IPS DF 19.7 (cell line): ENCODE results near the gene L1CAM.

Source experiments
- DNase-seq: peaks from one replicate; pipeline ENCODE4 v3.0.0-alpha.2; 2013; ENCODE audit warnings: low read depth, low spot score

The L1CAM gene

DNA sequence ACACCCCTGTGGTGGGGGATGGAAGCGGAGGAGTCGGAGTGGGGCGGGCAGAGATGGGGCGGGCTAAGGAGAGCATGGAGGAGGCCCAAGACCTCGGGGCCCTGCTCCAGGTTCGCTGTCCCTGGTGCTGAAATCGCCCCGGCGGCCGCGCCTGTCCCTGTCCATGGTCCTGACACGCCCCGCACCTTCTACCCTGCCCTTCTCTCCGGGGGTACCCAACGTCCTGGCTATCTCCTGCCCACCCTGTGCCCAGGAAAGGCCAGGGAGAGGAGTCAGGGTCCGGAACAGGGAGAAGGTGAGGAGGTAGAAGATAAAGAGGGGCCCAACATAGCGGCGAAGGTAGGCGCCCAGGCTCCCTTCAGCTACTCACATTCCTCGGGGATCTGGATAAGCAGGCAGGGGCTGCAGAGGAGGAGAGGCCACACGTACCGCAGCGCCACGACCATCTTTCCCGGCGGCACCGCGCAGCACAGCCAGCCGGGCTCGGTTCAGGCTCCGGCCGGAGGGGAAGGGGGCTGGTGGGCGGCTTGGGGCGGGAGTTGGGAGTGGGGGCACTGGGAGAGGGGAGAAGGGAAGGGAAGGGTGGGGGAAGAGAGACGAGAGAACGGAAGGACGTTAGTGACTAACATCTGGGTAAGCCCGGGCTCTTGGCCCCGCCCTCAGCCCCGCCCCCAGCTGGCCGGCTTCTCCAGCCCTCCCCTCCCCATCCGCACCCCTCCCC, 10.4 kb downstream of the L1CAM start:
- no peak for DNase-seq

- no peak for DNase-seq
Measured at GRCh38 chrX:153874366-153875125, 11.4 kb downstream of the L1CAM start.

- DNase-seq = no peak
Measured at GRCh38 chrX:153874085-153874365, 11.9 kb downstream of the L1CAM start.

DNA sequence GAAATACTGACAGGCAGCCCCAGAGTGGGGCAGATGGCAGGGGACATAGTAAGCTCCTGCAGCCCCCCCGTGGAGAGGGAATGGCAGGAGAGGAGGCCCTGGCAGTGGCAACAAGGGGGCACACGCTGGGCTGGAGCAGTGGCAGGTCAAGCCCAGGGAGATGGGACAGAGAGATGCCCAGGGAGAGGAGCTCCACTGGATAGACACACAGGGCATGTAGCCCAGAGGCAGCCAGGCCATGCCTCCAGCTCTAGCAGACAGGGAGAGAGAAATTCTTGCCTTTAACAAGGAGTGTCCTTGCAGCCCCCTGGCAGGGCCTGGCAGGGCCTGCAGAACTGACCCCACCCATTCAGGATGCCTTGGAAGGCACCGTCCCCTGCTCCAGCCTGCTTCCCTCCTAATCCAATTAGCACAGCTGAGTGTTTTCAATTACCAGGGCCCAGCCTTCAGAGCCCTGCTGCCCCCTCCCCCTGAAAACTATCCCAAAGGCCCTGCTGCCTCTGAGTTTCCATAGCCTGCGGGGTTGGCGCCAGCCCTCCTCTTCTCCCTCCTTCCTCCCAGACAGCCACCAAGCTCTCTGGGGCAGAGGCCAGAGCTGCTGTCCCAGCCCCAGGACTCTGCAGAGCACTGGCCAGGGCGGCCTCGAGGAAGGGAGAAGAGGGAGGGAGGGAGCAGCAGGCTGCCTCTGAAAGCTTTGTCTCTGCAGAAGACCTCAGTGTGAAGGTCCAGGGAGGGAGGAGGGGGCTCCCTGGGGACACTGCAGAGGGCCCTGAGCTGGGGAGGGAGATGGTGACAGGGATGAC, 12.5 kb downstream of the L1CAM start:
- no peak for DNase-seq

GRCh38 chrX:153871946-153872878, 13.8 kb downstream of the L1CAM start:
- no peak for DNase-seq

DNA sequence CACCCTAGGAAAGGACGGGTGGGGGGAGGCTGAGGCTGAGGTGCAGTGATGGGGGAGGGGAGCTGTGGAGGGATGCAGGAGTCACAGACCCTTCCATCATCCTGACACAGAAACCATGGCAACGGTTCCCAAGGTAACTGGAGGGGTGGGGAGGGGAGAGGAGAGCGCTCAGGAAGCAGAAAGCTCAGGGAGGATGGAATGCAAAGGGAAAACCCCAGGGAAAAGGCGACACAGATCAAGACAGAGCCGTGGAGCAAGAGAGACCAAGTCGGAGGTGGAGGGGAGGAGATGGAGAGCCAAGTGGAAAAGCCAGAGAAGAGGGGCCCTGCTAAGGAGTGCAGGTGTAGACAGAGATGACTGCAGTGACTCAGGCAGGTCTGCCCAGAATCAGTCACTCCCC, 14.5 kb downstream of the L1CAM start:
- DNase-seq = no peak

DNA sequence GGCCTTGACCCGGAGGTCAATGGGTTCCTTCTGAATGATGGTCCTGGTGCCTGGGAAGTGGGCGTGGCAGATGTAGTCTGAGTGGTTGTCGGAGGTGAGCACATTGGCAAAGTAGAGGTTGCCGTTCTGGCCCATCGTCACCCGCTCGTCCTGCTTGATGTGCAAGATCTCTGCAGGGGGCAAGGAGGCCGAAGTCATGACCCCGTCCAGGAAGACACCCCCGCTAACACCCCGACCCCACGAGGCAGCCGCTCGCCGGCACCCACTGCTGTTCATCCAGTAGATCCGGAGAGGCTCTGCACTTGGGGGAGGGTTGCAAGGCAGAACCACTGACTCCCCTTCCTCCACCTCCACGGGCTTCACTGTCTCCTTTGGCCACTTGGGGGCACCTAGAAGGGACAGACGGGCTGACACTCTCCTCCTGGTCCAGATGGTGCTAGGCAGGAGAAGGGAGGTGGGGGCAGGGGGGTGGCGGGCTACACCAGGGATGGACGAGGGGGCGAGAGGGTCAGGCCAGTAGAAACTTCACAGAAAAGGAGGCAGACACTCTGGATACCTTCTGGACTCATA, 15.1 kb downstream of the L1CAM start:
- DNase-seq = no peak

DNA sequence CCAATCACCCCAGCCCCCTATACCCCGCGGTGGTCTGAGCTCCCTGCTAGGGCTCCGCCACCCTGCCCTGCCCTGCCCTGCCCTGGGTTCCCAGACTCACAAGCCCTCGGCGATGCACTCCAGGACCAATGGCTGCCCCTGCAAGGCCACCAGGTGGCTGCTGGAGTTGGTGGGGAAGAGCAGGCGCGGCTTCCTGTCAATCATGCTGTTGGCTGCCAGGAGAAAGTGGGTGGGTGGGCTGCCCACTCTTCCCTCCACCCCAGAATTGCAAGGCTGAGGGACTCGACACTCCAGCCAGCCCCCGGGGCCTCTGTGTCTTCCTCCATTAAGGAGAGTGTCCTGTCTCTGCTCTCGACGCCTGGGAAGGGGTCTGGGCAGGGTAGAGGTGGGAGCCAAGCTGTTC, 15.7 kb downstream of the L1CAM start:
- no peak for DNase-seq

GRCh38 chrX:153869473-153870287, 16.3 kb downstream of the L1CAM start:
- no peak for DNase-seq

- DNase-seq = no peak
Measured at GRCh38 chrX:153868576-153869472, 17.1 kb downstream of the L1CAM start.

DNA sequence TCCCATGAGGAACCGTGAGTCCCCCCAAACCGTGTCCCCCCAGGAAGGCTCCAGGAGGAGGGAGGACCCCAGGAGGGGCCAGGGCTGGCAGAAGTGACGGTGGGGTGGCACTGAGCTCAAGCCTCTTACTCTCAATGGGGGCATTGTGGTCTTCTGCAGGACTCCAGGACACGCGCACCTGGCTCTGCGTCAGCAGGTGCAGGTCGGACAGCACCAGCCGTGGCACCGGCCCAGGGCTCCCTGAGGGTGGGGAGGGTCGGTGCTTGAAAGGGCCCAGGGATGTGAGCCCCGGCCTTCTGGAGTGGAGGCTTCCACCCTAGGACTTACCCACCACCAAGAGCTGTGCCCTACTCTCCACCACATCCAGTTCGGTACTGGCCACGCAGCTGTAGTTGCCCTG, 18.3 kb downstream of the L1CAM start:
- DNase-seq = no peak

DNA sequence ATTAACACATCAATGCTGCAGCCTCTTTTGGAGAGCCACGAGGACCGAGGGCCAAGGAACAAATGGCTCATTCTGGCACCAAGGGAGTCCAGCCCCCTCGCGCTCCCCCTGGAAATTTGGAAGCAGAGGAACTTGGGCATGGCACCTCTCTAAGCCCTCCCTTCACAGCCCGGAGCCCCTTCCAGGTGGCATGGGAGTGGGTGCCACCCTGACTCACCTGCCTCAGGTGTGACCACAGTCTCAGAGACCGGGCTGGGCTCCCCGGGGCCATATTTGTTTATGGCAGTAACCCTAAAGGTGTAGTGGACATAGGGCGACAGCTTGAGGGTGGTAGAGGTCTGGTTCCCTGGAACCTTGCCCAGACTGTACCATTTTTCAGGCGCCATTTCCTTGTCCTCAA, 18.8 kb downstream of the L1CAM start:
- DNase-seq = no peak

GRCh38 chrX:153866302-153867019, 19.5 kb downstream of the L1CAM start:
- DNase-seq = no peak

DNA sequence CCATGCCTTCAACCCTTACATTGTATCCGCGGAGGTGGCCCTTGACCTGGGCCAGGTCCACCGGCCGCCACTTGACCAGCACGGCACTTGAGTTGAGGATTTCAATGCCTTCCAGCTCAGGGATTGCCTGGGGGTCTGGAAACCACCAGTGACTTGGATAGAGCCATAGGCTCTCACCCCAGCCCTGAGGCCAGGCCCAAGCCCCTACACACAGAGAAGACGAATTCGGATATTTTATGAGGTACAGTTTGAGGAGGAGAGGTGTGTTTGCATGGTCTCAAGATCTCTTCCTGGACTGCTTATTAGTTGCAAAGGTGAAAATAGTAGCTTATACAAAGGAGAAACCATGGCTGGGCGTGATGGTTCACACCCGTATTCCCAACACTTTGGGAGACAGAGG, 20.3 kb downstream of the L1CAM start:
- DNase-seq = no peak

DNA sequence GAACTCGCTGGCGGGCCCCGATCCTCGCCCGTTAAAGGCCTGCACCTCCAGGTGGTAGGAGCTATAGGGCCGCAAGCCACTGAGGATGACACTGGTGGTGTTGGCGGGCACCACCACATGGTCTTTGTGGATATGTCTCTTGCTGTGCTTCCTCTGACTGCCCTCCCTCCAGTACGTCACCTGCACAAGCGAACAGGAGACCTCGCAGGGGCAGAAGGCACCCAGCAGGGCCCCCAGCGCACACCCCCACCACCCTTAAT, 20.7 kb downstream of the L1CAM start:
- DNase-seq = no peak

DNA sequence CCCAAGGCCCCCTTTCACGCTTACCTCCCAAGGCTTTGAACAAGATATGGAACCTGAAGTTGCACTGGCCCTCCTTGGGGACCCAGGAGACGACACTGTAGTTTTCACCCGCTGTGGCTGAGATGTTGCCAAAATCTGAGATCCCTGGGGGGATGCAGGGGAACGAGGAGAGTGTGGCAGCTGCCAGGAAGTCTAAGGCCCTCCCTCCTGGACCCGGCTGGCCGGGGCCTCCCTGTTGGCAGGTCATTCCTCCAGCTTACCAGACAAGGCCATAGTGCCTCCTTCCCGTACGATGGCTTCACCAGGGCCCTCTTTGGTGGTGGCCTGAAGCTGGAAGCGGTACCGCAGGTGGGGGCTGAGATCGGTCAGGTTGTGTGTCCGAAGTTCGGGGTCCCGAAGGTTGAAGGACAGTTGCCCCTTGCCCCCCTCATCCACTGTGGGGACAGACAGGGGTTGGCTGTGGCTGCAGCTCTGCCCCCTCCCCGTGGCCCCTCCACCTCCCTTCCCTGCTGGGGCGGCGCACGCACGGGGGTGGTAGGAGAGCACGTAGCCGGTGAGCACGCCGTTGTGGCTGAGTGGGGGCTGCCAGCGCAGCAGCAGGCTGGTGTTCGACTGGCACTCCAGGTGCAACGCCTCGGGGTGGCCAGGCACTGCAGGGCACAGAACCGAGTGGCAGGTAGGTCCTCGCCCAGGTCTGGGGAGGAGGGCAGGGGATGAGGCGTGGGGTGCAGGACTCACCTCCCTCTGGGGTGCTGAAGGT, 21.2 kb downstream of the L1CAM start:
- DNase-seq = no peak

DNA sequence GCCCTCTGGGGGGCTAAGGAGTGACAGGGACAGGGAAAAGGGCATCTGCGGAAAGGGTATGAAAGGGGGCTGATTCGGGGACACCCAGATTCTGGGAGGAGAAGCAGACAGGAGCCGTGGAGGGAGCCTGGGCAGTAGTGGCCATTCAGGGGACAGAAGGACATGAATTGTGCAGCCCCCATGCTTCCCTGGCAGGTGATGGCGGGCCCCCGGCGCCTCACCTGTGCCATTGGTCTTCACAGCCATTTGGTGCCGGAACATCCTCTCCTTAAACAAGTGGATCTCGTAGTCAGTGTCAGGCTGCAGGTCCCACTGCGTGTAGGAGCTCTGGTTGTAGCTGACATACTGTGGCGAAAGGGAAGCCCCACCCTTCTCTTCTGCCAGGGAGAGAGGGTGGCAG, 21.9 kb downstream of the L1CAM start:
- no peak for DNase-seq

DNA sequence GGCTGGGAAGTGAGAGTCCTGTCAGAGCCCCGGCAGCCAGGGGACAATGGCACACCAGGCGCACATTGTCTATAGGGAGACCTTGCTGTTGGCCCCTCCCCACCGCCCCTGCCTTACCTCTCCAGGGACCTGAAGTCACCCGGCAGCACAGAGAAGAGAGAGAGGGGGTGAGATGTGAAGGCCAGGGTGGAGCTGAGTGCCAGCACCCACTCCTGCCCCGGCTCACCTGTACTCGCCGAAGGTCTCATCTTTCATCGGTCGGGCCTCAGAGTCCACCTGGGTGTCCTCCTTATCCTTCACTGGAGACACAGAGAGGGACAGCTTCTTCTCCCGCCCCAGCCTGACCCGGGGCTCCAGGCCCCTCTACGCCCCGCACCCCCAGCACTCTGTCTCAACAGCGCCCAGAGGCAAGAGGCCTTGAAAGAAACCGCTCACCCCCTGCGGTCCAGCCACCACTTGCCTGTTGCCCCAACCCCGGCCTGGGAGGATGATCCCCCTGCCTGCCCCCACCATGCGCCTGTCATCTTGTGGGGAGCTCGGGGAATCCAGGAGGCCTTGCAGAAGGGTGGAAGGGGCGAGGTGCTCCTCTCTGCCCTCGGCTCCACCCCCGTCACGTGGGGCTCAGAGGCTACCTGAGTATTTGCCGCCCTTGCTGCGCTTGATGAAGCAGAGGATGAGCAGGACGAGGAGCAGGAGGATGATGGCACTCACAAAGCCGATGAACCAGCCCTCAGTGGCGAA, 22.6 kb downstream of the L1CAM start:
- no peak for DNase-seq
